GM18867 (cell line): ENCODE measurements around the gene DLG2.

Source experiments
- ATAC-seq: cut with Tn5 transposase; IDR thresholded peaks from one replicate; pipeline ENCODE4 v1.9.1; 2021; ENCODE audit warnings: mild to moderate bottlenecking, moderate library complexity; ENCODE audit not compliant: unreplicated experiment

DLG2 gene

DNA sequence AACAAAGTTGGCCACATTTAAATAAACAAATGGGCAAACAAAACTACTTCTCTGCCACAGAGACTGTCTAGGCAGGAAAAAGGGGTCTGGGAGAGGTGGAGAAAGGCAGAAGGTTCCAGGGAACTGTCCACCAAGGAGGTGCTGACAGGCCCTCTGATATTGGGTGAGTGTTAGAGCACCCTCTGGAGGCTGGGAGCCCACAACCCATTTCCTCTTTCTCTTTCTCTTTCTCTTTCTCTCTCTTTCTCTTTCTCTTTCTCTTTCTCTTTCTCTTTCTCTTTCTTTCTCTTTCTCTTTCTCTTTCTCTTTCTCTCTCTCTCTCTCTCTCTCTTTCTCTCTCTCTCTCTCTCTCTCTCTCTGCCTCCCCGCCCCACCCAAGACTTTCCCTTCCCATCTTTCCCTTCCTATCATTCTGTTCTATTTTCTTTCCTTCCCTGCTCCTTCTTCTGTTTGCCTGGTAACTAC is 912.8 kb downstream of the DLG2 start:
- ATAC-seq: peak; percentile 94

DNA sequence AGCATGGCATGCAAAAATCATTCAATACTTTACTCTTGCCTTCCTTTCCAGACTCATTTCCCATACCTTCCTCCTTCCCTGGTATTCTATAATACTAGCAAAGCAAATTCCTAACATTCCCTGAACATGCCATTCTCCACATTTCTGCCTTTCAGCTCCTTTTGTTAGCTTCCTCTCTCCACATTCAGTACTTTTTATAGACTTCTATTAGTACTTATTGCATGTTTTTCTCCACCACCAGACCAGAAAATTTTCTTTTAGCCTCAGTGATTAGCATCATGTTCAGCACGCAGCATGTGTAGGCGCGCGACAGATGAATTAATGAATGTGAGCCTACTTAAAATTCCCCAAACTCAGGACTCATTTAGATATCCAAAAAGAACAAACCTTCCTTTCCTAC is 935.3 kb downstream of the DLG2 start:
- no peak for ATAC-seq

DNA sequence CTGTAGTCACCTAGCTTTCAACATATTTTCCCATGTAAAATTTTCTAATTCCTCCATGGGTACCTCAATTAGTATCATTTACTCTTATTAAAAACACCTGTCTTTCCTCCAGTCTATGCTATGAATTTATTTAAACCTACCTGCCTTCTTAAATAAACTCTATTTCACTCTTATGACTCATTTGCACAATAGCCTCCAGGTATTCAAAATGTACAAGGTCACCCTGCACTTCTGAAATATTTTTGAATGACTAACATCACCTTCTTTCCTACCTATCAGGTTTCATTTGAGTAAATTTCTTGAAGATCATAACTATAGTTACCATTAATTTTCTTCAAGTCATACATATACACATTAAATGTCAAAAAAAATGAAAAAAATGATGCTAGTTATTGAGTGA is 939.7 kb downstream of the DLG2 start:
- ATAC-seq: no peak

DNA sequence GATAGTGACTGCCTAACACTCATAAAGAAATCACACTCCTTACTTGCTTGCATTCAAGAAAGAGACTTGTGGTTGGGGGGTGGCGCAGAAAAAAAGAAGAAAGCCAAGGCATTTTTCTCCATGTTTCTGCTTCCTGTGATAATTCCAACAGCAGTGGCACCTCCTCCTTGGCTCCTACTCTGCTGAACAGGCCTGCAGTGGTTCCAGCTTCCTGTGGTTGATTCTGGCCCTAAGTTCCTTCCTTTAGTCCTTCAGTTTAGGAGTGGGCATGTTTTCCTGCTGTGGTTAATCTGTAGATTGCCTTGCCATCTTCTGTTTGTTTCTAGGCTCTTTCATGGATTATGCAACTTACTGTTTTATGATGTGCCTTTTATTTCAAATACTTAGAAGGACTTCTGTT is 940.4 kb downstream of the DLG2 start:
- no peak for ATAC-seq

DNA sequence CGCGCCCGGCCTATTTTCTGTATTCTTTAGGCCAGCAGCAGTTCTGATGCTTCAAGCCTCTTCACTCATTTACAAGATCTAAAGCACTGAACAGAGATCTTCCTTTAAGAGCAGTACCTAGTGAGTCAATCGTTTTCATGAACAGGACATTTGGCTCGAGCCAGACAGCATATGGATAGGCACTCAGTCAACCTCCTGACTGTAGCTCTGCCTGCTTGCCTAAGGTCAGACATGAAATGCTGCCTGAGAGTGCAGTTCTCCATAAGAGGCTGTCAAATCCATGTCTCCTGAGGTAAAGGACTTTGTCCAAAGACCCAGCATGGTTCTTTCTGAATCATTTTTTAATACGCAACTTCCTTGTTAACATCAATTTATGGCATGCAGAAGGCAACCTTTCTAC is 941.2 kb downstream of the DLG2 start:
- ATAC-seq: no peak

DNA sequence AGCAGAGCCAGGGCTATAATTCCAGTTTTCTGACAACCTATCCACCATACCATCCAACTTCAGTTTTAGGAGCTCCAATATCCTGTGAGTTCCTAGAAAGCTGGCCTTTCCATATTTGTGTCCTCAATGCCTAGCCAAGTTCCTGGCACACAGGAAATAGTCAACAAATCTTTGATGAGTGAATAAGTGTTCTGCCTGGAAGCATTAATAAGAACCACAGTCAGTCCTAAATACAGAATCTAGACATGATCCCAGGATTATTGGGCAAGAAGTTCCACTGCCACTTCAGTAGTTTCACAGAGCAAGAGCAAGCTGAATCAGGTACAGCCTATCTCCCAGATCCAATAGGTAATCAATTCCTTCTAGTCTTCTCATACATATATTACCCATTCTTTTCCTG is 942.0 kb downstream of the DLG2 start:
- no peak for ATAC-seq

DNA sequence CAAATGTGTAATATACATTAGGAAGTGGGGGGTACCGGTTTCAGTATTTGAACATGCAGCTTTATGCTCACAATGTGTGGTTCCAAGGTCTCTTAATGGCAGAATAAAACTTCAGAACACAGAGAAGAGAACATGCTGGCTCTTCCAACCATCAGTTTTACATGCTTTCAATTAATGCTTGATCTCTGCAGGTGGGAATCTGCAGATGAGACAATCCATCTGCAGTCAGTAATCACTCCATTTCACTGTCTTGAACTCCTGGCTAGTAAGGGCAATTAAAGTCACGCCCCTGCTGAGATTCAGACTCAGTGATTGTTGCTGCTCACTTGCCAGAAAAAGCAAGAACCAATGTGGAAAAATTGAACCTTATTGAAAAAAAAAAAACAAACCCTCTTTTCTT is 945.7 kb downstream of the DLG2 start:
- no peak for ATAC-seq

DNA sequence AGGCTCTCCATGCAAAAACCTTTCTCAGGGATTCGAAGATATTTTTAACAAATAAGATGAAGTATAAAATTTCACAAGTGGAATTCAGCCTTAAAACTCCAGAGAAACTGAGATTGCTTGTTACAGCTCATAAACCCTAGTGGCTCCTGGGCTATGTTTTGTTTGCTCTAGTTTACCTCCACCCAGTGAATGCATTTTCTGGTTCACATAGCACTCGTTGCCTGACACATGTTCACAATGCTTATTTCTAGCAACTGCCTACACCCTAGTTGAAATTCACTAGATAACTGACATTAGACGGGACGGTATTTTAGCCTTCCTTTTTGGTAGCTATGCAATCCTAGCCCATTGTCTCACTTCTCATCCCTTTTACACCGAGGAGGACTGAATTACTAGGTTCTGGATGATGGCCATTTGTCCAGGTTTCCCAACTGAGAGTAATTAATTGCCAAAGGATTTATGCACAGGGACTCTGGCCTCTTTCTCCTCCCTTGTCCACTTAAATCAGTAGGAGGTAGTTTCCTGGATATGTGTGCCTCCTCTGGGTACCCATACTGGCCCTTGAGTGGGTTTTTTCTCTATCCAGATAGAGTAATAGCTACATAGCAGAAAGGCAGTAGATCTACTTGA is 951.6 kb downstream of the DLG2 start:
- no peak for ATAC-seq

DNA sequence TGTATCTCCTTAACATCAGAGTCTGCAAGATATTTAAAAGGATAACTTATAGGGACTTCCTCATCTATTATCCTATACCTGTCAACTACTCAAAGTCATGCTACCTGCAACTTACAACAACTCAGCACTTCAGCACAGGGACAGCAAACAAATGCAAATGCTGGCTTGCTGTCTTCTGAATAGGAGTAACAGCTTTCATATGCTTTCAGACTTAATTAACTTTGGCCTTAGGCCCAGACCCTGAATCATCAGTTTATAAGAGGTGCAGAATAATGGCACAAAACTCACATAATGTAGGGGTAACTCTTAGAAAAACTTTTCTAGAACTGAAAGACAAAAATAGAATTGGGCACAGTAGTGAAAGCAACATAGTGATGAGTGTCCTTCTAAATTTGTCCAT is 953.4 kb downstream of the DLG2 start:
- no peak for ATAC-seq

DNA sequence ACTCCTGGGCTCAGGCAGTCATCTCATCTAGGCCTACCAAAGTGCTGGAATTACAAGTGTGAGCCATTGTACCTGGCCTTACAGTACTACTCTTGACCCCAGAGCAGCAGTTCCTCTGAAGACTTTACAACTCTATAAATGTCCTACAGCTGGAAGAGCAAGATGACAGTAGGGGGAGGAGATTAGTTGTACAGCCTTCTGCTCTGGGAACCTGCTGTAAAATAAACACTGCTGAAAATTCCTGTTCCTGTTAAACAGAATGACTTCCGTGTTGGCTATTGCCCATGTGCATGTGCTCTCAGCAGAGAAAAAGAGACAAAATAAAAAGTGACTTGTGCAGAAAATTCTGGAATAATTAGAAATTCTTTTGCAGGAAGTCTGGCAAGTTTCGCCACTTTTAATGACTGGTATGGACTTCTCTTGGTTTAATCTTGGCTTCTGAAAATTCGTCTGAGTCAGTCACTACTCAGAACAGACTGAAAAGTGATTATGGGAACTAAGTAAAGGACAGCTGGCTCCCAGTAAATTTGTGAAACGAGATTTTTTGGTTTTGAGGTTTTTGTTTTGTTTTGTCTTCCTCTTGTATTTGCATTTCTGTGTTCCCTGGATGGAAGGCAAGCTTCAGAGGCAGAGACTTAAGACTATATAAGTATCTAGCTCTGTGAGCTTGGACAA is 955.7 kb downstream of the DLG2 start:
- no peak for ATAC-seq

DNA sequence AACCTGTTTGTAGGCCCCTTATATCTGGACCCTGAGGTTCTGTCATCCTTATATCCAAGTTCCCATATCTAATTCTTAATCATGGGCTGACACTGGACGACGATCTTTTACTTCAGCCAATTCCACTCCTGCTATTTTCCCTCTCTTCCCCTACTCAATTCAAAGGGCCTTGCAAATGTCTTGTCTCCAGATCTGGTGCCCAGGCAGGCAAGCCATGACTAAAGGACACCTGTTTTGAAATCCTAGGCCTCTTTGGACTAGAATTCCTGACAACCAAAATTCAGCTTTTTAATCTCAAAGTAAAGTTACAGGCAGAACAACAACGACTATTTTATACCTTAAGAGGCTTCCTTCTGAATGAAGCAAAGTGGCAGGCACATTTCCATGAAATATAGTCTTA is 963.4 kb downstream of the DLG2 start:
- ATAC-seq: no peak

DNA sequence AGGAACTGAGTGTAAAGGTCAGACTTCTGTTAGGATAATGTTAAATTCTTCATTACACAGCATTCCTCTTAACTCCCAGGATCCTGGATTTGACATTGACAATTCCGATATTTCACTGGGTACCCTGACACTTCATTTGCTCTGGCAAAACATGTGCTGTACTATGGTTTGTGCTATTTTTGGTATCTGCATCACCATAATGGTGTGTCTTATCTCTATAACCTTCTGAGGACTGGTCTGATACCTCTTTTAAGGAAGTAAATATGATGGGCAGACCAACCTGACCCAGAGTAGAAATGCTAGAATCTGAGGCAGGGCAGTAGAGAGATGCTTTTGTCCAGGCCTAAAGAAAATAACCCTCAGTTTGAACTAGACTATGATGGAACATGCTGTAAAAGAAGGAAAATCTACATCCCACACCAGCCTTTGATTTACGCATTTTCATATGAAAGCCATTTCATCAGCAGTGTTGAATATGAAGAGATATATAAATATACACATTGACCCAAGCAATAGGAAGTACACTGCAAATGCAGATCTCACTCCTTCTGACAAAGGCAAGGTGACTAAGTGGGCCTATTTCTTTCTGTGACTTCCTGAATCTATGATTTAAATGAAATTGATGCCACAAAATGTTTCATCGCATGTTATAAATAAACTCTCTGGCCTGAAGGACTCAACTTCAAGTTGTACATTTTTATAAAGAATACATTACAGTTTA is 966.7 kb downstream of the DLG2 start:
- ATAC-seq: no peak

DNA sequence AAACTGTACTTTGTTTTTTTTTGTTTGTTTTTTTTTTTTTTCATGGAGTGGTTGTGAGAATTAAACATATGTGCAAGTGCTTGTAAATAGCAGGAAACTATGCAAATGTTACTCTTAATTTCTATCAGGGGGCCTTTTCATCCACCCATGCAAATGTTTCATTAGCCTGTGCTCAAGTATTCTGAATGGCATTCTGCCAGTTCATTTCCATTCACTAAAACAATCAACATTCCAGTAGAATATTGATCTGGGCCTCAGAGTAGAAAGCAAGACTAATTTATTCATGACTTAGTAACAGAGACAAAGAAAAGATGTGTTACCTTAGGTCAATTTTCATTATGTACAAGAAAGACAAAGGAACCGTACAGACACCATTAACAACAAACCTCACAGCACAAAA is 971.4 kb downstream of the DLG2 start:
- no peak for ATAC-seq

DNA sequence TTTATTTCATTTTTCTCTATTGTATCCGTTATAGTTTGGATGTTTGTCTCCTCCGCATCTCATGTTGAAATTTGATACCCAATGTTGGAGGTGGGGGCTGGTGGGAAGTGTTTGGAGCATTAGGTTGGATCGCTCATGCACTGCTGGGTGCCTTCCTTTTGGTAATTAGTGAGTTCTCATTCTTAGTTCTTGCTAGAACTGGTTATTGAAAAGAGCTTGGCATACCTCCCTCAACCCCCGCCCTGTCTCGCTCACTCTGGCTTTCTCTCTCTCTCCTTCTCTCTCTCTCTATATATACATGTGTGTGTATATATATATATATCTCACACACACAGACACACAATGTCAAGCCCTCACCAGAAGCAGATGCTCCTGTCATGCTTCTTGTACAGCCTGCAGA is 978.7 kb downstream of the DLG2 start:
- ATAC-seq: no peak

DNA sequence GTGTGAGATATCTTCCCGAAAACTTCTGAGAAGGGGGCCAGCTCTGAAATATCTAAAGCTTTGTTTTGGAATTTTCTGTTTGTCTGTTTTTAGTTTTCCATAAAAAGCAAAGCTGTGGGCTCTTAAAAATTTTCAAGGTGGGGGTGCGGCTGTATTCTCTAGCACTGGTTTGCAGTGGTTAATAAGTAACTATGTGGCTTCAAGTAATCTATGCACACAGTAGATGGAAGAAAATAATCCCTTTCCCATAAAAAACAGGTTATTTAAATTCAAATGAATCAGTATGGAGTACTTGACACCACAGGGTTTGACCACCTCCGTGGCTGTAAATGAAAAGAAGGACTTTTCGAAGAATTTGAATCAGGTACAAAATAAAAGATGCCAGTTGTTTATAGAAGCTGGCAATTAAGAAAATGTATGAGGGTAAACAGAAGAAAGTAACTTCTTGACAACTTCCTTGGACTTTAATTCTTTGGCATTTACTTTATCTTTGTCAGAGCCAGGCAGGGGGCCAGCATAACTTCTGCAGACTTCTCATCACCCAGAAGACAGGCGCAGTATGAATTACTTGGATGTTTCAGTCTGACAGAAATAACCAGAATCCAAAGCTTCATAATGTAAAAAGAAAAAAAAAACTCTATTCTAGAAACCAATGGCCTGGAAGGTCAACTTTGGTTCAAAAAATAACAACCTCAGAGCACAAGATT is 981.0 kb downstream of the DLG2 start:
- ATAC-seq: no peak

DNA sequence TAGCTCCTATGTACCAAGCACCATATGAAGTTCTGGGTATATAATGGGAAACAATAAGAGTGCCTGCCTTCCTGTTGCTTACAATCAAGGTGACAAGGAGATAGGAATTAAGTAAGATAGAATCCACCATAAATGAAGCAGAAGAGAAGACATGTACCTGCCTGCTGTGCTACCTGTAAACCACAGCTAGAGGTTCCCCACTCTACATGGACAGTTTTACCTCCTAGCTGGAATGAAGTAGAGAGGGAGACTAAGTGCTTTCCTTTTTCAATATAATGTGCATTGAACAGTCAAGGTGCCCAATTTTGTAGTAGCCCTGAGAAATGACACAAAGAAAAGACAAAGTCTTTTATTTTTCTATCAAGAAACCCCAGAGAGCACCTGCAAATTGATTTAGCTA is 984.6 kb downstream of the DLG2 start:
- ATAC-seq: no peak

DNA sequence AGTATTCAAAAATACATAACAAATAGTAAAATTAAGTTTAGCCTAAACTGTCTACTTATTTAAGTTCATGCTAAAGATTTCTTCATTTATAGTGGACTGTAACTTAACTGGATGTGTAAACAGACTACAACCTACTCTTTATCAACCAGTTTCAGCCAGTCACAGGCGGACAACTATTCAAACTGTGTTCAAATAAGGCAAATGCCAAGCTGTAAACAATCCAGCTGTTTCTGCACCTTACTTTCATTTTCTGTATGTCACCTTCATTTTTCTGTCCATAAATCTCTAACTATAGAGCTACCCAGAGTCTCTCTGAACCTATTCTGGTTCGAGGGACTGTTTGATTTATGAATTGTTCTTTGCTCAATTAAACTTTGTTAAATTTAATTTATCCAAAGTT is 992.8 kb downstream of the DLG2 start:
- no peak for ATAC-seq

DNA sequence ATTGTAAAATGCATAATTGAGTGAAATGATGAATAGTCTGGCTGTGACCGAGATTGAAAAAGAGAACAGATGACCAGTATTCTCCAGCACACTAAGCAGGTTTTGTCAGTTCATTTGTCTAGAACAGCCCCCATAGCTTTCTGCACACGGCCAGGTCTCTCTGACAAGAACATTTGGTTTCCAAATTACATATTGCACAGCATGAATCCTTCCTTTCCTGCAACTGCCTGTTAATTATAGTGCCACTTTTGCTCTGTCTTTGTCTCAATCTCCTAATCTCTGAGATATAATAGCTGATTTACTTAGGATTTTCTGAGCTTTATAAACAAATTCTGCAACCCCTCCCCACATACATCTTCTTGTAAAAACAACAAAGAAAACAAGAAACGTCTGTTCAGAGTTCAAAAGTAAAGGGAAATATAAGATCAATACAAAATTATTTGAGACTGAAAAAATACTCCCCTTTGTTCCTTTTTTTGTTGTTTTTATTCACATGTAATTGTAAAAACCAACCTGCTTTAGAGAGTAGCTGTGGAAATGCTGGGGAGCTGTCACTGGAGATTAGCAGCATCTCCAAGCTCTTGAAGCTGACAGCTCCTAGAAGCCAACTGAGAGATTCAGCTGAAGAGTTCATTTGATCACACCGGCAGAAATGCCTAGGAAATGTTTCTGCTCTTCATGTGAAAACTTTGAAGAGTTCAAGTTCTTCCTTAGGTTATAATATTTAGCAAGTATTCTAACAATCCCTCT is 998.1 kb downstream of the DLG2 start:
- no peak for ATAC-seq

DNA sequence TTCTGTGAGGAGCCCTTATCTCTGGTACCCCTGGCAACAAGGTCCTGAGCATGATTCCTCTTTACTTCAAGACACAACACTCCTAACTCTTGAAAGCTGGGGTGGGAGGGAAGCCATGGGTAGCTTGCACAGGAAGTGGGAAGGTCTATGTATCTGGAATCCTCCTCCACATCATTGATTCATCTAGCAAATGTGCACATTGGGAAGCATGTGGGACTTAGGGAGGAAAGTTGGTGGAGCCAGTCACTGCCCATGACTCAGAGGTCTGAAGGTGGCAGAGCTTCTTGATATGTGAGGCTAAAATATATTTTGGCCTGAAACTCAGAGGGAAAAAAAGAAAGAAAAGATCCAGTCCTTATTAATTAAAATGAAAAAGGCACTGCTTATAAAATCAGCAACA is 1000.9 kb downstream of the DLG2 start:
- no peak for ATAC-seq

DNA sequence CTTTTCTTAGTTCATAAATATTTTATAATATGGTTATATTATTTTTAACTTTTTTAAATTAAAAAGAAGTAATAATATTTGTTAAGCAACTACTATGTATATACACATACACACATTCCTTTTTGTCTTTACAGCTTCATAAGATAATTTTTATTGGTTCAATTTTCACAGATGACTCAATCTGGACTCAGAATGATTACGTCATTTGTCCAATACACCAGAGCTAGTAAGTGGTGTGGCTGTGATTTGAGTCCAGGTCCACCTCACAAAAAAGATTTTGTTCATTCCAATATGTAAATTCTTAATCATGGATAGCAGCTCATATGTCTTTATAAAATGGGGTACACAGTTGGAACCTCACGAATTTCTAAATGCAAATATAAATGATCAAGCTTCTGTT is 1014.5 kb downstream of the DLG2 start:
- ATAC-seq: no peak

DNA sequence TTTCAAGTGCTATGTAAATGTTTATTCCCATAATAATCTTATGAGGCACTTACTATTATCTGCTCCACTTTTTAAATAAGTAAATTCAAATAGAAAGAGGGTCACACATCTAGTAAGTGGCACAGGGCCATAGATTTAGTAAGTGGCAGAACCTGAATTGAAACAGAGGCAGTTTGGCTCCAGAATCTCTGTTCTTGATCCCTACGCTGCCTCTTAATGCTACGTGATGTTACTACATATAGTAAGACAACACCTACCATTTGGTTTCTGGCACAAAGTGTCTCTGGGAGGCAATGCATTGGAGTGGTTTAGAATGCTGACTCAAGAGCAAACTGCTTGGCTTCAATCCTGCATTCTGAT is 1018.3 kb downstream of the DLG2 start:
- ATAC-seq: no peak
